ENCODE measurements around the gene DNTT.

Gene DNTT

GRCh38 chr10:96387161-96387560, 82.9 kb downstream of the DNTT start:
- no peak for DNase-seq

GRCh38 chr10:96387601-96388000, 83.4 kb downstream of the DNTT start:
- no peak for DNase-seq

Data from cerebellar nuclear complex (tissue), 1 donor.